GM12865 (cell line): Measurements from ENCODE around the gene KIF12.

Source experiments
- DNase-seq: peaks from one replicate; pipeline ENCODE4 v3.0.0; 2010; ENCODE audit warnings: low read depth
- H3K4me3 ChIP-seq: 2 replicates; pipeline ENCODE4 v1.5.1; 2011; ENCODE audit warnings: mild to moderate bottlenecking, low read depth, low read length, control low read depth
- CTCF ChIP-seq: IDR thresholded peaks from 2 replicates; pipeline ENCODE4 v1.5.1; 2011; ENCODE audit warnings: low read length, control low read depth, low read depth, inconsistent platforms; ENCODE audit not compliant: insufficient read depth; ENCODE audit errors: missing control alignments

The KIF12 gene

GRCh38 chr9:114123031-114123977 lies 24.2 kb upstream of the KIF12 start:
- DNase-seq, result no peak
- H3K4me3 ChIP-seq, result no peak overlapping the region
- no peak for TF ChIP-seq CTCF

- no peak for DNase-seq
- H3K4me3 ChIP-seq, result no peak overlapping the region
- TF ChIP-seq CTCF, result no peak
Observed at GRCh38 chr9:114122136-114123027, 23.3 kb upstream of the KIF12 start.

- no peak for DNase-seq
- H3K4me3 ChIP-seq, result no peak overlapping the region
- no peak for TF ChIP-seq CTCF
Observed at GRCh38 chr9:114121227-114122135, 22.4 kb upstream of the KIF12 start.

GRCh38 chr9:114120192-114121014 lies 21.3 kb upstream of the KIF12 start:
- TF ChIP-seq CTCF, result no peak
- no peak for DNase-seq
- H3K4me3 ChIP-seq, result no peak overlapping the region

- no peak for TF ChIP-seq CTCF
- no peak for DNase-seq
- H3K4me3 ChIP-seq, result no peak overlapping the region
Observed at GRCh38 chr9:114119242-114120191, 20.4 kb upstream of the KIF12 start.
